GM12878 (cell line): ENCODE measurements around the gene MOGAT1. TPM values are rescaled to one million over a fixed set of nuclear protein-coding genes. Genes with fewer than 3 reads are reported as not detected.

Experiments
- ATAC-seq: fragments of 200-7000 bp; cut with Tn5 transposase; 3 replicates; pipeline ENCODE4 v1.9.1; 2020; ENCODE audit warnings: mild to moderate bottlenecking, moderate library complexity
- BruUV-seq: library from RNA; stranded (reverse); fragments of 400-500 nt; replicated peaks from 2 replicates; lab custom pipeline; 2021; lab: Mats Ljungman, UMichigan
- CTCF ChIA-PET: fragments of 300-600 bp; sonication (Branson Sonifier 250); formaldehyde crosslinking; extraction: SDS; loops from one replicate; lab custom pipeline; 2021; ENCODE audit warnings: inconsistent platforms; lab: Yijun Ruan, JAX
- POLR2A ChIA-PET: fragments of 350-600 bp; formaldehyde crosslinking; extraction: SDS; loops from one replicate; lab custom pipeline; 2021; ENCODE audit warnings: inconsistent platforms; lab: Charles Lee
- RAD21 ChIA-PET: fragments of 300-600 bp; sonication (Branson Sonifier 250); formaldehyde crosslinking; loops from one replicate; lab custom pipeline; 2023; ENCODE audit warnings: antibody characterized with exemption; ENCODE audit not compliant: unreplicated experiment; lab: Charles Lee
- SMC1A ChIA-PET: fragments of 300-600 bp; sonication (Branson Sonifier 250); formaldehyde crosslinking; loops from one replicate; lab custom pipeline; 2023; ENCODE audit not compliant: unreplicated experiment, uncharacterized antibody; lab: Charles Lee
- DNase-seq: peaks from one replicate; pipeline ENCODE4 v3.0.0-alpha.2; 2011; ENCODE audit warnings: low read depth, low spot score
- FAIRE-seq: peaks from 3 replicates; lab custom pipeline; 2011; peaks lifted over from hg19 to GRCh38; lab: Jason Lieb, UNC
- H2AFZ ChIP-seq: 2 replicates; pipeline ENCODE4 v1.6.0; 2011; ENCODE audit warnings: low read depth, low read length, control low read depth; ENCODE audit not compliant: control insufficient read depth
- H3K27ac ChIP-seq: 2 replicates; pipeline ENCODE4 v1.5.1; 2011; ENCODE audit warnings: control low read depth; ENCODE audit not compliant: control insufficient read depth, insufficient read depth
- H3K27me3 ChIP-seq, 2 experiments: replicated peaks in 1 of 2; 2 replicates each; pipeline versions ENCODE4 v1.6.0 to v1.6.1; 2011; ENCODE audit warnings: low read length in 1 of 2; ENCODE audit not compliant: control insufficient read depth in 2 of 2, insufficient read depth in 2 of 2
- H3K36me3 ChIP-seq, 2 experiments: 2 replicates each; pipeline ENCODE4 v1.5.1; 2011; ENCODE audit warnings: low read length in 1 of 2; ENCODE audit not compliant: control insufficient read depth in 2 of 2, insufficient read depth in 2 of 2
- H3K4me1 ChIP-seq: 2 replicates; pipeline ENCODE4 v1.6.1; 2011; ENCODE audit warnings: mild to moderate bottlenecking, low read length, moderate library complexity, mixed read lengths; ENCODE audit not compliant: control insufficient read depth, insufficient read depth
- H3K4me2 ChIP-seq: 2 replicates; pipeline ENCODE4 v1.6.0; 2011; ENCODE audit warnings: control low read depth; ENCODE audit not compliant: control insufficient read depth, insufficient read depth
- H3K4me3 ChIP-seq: fragments of 200-600 bp; sonication (generic); 2 replicates; pipeline ENCODE4 v1.5.1; 2016
- H3K79me2 ChIP-seq: 2 replicates; pipeline ENCODE4 v1.6.0; 2011; ENCODE audit warnings: low read length; ENCODE audit not compliant: control insufficient read depth, insufficient read depth
- H3K9ac ChIP-seq: 2 replicates; pipeline ENCODE4 v1.8.0; 2011; ENCODE audit warnings: low read length, control low read depth, mixed read lengths; ENCODE audit not compliant: control insufficient read depth, insufficient read depth
- H3K9me3 ChIP-seq: replicated peaks from 3 replicates; pipeline ENCODE4 v1.5.1; 2011; ENCODE audit warnings: mild to moderate bottlenecking, low read length; ENCODE audit not compliant: control insufficient read depth, insufficient read depth
- H4K20me1 ChIP-seq: 2 replicates; pipeline ENCODE4 v1.6.0; 2011; ENCODE audit not compliant: control insufficient read depth, insufficient read depth
- BRCA1 ChIP-seq: IDR thresholded peaks from 2 replicates; pipeline ENCODE4 v1.6.1; 2011; ENCODE audit warnings: low read depth, low read length, improper control_type of control experiment
- GABPA ChIP-seq: IDR thresholded peaks from 2 replicates; pipeline ENCODE4 v1.6.1; 2014; ENCODE audit warnings: antibody characterized with exemption, low read depth, mild to moderate bottlenecking, inconsistent platforms
- NFXL1 ChIP-seq: fragments of 450-650 bp; IDR thresholded peaks from 2 replicates; pipeline ENCODE4 v1.6.1; 2017; ENCODE audit warnings: antibody characterized with exemption, mild to moderate bottlenecking, borderline replicate concordance
- PAX8 ChIP-seq: fragments of 450-650 bp; IDR thresholded peaks from 2 replicates; pipeline ENCODE4 v1.6.1; 2017; ENCODE audit warnings: mild to moderate bottlenecking, moderate library complexity
- SMAD5 ChIP-seq: IDR thresholded peaks from 2 replicates; pipeline ENCODE4 v1.6.1; 2016; ENCODE audit warnings: antibody characterized with exemption, low read depth
- TAF1 ChIP-seq: IDR thresholded peaks from 2 replicates; pipeline ENCODE4 v1.6.1; 2011; ENCODE audit warnings: mild to moderate bottlenecking, low read depth, low read length, borderline replicate concordance
- YY1 ChIP-seq: IDR thresholded peaks from 2 replicates; pipeline ENCODE4 v1.6.1; 2011; ENCODE audit warnings: low read depth, mild to moderate bottlenecking, low read length
- ZNF384 ChIP-seq: IDR thresholded peaks from 2 replicates; pipeline ENCODE4 v1.6.1; 2012; ENCODE audit warnings: low read depth, mild to moderate bottlenecking, low read length, improper control_type of control experiment, borderline replicate concordance
- WGBS: methylation state at CpG from one replicate; pipeline ENCODE4 v1.1.6; 2016; ENCODE audit warnings: low lambda C conversion rate; ENCODE audit not compliant: insufficient replicate concordance, insufficient coverage; ENCODE audit errors: missing lambda C conversion rate; 5-methylcytosine and 5-hydroxymethylcytosine counted together
- in situ Hi-C: fragments of 300-500 bp; cut with MboI; formaldehyde crosslinking; loops from 9 replicates; pipeline ENCODE4 v1.14.3; 2018; ENCODE audit warnings: mixed read lengths
- intact Hi-C: fragments of 100-400 bp; cut with micrococcal nuclease; formaldehyde crosslinking; loops from one replicate; pipeline ENCODE4 v1.14.2; 2022; ENCODE audit not compliant: unreplicated experiment
- polyA plus RNA-seq, 11 experiments: library from polyadenylated mRNA; depleted of rRNA in 4 of 11; unstranded in 6 of 11; stranded (reverse) in 5 of 11; fragments of >200 nt; fragmentation: Nextera tagmentation in 4 of 11; fragmentation: Illumina TruSeq in 1 of 11; extraction: Ambion mirVana in 4 of 11; extraction: Trizol in 1 of 11; gene quantifications; 1 replicate in 1 of 11; 2 replicates in 10 of 11; pipeline versions ENCODE4 v1.2.1 to v1.2.3, GENCODE V29; 2011 to 2016; ENCODE audit warnings: inconsistent platforms in 2 of 11, missing spikeins in 2 of 11, low read depth in 1 of 11
- total RNA-seq, 4 experiments: library from RNA; depleted of rRNA in 3 of 4; stranded (reverse); fragments of >200 nt in 3 of 4; fragmentation: Illumina TruSeq in 1 of 4; extraction: Trizol in 1 of 4; gene quantifications; 2 replicates each; pipeline versions ENCODE4 v1.2.1 to v1.2.3, GENCODE V29; 2013 to 2021
- TF ChIP-seq, protein P1 (sequence below): IDR thresholded peaks from 2 replicates; pipeline ENCODE4 v1.6.1; 2012; ENCODE audit warnings: low read depth, low read length, improper control_type of control experiment
- TF ChIP-seq, protein P2 (sequence below): fragments of 450-650 bp; formaldehyde crosslinking; IDR thresholded peaks from 2 replicates; pipeline ENCODE4 v1.4.0; 2020; ENCODE audit warnings: mild to moderate bottlenecking, moderate library complexity
- TF ChIP-seq, protein P3 (sequence below): IDR thresholded peaks from 2 replicates; pipeline ENCODE4 v1.6.1; 2012; ENCODE audit warnings: low read length, inconsistent platforms
- TF ChIP-seq, protein P4 (sequence below): fragments of 450-650 bp; IDR thresholded peaks from 2 replicates; pipeline ENCODE4 v1.6.1; 2017; ENCODE audit warnings: mild to moderate bottlenecking, moderate library complexity

The MOGAT1 gene
- total and polyA plus RNA-seq, 10 of the 15 experiments (the other 5 are each of a cell fraction or from before 2014, with no cell fraction given): not detected

DNA sequence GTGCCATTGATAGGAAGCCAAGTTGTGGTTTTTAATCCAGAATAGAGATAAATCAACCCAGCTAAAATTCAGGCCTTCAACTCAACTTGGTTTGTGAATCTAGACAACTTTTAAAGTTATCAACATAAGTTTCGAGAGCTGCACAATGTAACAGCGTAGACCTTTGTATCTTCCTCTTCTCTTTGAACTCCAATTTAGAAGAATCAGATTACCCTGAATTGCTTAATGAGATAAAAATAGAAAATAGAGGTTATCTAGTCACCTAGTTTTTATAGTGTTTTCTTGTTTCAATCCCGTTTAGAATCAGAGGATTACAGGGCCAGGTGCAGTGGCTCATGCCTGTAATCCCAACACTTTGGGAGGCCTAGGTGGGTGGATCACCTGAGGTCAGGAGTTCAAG, 12.3 kb downstream of the MOGAT1 start (continued):
- TF ChIP-seq, protein P1, sequence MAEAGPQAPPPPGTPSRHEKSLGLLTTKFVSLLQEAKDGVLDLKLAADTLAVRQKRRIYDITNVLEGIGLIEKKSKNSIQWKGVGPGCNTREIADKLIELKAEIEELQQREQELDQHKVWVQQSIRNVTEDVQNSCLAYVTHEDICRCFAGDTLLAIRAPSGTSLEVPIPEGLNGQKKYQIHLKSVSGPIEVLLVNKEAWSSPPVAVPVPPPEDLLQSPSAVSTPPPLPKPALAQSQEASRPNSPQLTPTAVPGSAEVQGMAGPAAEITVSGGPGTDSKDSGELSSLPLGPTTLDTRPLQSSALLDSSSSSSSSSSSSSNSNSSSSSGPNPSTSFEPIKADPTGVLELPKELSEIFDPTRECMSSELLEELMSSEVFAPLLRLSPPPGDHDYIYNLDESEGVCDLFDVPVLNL: no peak

DNA sequence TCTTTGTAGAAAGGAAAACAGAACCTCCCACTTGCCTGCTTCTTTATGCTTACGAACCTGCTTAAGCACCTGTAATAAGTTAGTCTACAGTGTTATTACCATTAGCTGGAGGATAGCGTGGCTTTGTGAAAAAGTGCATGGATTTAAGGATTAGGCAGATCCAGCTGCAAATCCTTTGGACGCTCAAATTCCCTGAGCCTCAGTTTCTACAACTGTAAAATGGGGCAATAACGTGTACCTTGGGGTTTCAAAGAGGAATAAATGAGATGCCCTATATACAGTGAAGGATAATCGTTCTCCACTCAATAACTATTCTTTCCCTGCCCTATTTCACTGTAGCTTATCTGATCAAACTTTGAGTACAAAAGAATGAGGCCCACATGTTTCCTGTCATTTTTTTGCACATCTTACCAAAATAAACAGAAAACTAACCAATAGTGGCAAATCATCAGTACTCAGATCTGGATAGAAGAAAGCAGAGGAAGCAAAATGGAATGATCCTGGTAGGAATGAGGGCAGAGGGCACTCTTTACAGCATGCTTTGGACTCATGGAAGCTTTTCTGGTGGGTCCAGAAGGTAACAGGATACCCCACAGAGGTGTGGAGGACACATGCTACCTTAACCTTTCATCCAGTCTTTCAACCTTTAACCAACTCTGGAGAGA, 14.8 kb downstream of the MOGAT1 start:
- 19% methylated on average over 5 of the region's 5 CpGs for WGBS
- ATAC-seq (no peak), DNase-seq (no peak), FAIRE-seq (no peak)
- ChIA-PET RAD21 (interaction anchor here (1.1 kb wide), 1 partner anchor 368 kb away, joined by 3 read pairs; no protein-coding TSS in a partner anchor), SMC1A (no interaction called here), CTCF (interaction anchor here (1.2 kb wide), 1 partner anchor 22 kb away, joined by 4 read pairs; no protein-coding TSS in a partner anchor), POLR2A (no interaction called here)
- Histone ChIP-seq H3K27me3 (no peaks in the 10 kb centered on the region), H3K4me1 (no peaks in the 10 kb centered on the region), H3K9ac (no peak overlapping the region), H3K27ac (no peak overlapping the region), H4K20me1 (no peaks in the 10 kb centered on the region), H3K79me2 (no peaks in the 10 kb centered on the region), H3K4me2 (no peak overlapping the region), H3K4me3 (no peak overlapping the region), H2AFZ (no peak overlapping the region), H3K9me3 (no peaks in the 10 kb centered on the region), H3K36me3 (no peaks in the 10 kb centered on the region)
- intact Hi-C loops: no loop called here
- in situ Hi-C loops: no loop called here
- no TSS peak for BruUV-seq
- TF ChIP-seq PAX8 (no peak), SMAD5 (no peak), TAF1 (no peak), GABPA (no peak), YY1 (no peak), NFXL1 (no peak), ZNF384 (no peak), BRCA1 (no peak)
- TF ChIP-seq, protein P2, sequence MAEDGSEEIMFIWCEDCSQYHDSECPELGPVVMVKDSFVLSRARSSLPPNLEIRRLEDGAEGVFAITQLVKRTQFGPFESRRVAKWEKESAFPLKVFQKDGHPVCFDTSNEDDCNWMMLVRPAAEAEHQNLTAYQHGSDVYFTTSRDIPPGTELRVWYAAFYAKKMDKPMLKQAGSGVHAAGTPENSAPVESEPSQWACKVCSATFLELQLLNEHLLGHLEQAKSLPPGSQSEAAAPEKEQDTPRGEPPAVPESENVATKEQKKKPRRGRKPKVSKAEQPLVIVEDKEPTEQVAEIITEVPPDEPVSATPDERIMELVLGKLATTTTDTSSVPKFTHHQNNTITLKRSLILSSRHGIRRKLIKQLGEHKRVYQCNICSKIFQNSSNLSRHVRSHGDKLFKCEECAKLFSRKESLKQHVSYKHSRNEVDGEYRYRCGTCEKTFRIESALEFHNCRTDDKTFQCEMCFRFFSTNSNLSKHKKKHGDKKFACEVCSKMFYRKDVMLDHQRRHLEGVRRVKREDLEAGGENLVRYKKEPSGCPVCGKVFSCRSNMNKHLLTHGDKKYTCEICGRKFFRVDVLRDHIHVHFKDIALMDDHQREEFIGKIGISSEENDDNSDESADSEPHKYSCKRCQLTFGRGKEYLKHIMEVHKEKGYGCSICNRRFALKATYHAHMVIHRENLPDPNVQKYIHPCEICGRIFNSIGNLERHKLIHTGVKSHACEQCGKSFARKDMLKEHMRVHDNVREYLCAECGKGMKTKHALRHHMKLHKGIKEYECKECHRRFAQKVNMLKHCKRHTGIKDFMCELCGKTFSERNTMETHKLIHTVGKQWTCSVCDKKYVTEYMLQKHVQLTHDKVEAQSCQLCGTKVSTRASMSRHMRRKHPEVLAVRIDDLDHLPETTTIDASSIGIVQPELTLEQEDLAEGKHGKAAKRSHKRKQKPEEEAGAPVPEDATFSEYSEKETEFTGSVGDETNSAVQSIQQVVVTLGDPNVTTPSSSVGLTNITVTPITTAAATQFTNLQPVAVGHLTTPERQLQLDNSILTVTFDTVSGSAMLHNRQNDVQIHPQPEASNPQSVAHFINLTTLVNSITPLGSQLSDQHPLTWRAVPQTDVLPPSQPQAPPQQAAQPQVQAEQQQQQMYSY (CRISPR knock-in tag): no peak
- TF ChIP-seq, protein P3, sequence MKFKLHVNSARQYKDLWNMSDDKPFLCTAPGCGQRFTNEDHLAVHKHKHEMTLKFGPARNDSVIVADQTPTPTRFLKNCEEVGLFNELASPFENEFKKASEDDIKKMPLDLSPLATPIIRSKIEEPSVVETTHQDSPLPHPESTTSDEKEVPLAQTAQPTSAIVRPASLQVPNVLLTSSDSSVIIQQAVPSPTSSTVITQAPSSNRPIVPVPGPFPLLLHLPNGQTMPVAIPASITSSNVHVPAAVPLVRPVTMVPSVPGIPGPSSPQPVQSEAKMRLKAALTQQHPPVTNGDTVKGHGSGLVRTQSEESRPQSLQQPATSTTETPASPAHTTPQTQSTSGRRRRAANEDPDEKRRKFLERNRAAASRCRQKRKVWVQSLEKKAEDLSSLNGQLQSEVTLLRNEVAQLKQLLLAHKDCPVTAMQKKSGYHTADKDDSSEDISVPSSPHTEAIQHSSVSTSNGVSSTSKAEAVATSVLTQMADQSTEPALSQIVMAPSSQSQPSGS: no peak
- TF ChIP-seq, protein P4, sequence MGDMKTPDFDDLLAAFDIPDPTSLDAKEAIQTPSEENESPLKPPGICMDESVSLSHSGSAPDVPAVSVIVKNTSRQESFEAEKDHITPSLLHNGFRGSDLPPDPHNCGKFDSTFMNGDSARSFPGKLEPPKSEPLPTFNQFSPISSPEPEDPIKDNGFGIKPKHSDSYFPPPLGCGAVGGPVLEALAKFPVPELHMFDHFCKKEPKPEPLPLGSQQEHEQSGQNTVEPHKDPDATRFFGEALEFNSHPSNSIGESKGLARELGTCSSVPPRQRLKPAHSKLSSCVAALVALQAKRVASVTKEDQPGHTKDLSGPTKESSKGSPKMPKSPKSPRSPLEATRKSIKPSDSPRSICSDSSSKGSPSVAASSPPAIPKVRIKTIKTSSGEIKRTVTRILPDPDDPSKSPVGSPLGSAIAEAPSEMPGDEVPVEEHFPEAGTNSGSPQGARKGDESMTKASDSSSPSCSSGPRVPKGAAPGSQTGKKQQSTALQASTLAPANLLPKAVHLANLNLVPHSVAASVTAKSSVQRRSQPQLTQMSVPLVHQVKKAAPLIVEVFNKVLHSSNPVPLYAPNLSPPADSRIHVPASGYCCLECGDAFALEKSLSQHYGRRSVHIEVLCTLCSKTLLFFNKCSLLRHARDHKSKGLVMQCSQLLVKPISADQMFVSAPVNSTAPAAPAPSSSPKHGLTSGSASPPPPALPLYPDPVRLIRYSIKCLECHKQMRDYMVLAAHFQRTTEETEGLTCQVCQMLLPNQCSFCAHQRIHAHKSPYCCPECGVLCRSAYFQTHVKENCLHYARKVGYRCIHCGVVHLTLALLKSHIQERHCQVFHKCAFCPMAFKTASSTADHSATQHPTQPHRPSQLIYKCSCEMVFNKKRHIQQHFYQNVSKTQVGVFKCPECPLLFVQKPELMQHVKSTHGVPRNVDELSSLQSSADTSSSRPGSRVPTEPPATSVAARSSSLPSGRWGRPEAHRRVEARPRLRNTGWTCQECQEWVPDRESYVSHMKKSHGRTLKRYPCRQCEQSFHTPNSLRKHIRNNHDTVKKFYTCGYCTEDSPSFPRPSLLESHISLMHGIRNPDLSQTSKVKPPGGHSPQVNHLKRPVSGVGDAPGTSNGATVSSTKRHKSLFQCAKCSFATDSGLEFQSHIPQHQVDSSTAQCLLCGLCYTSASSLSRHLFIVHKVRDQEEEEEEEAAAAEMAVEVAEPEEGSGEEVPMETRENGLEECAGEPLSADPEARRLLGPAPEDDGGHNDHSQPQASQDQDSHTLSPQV: no peak
